SK-N-DZ (cell line): Measurements from ENCODE around the gene MTHFSD.

Experiments
- DNase-seq: peaks from one replicate; pipeline ENCODE4 v3.0.0-alpha.2; 2015; ENCODE audit warnings: low spot score

Gene MTHFSD

GRCh38 chr16:86530251-86531190, 24.5 kb downstream of the MTHFSD start:
- DNase-seq = no peak

- no peak for DNase-seq
Measured at GRCh38 chr16:86529160-86529559, 25.9 kb downstream of the MTHFSD start.

- no peak for DNase-seq
Measured at GRCh38 chr16:86528061-86528929, 26.7 kb downstream of the MTHFSD start.

GRCh38 chr16:86527366-86527765, 27.7 kb downstream of the MTHFSD start:
- no peak for DNase-seq

GRCh38 chr16:86525696-86526095, 29.3 kb downstream of the MTHFSD start:
- DNase-seq = no peak

GRCh38 chr16:86524029-86524428, 31.0 kb downstream of the MTHFSD start:
- DNase-seq = no peak

GRCh38 chr16:86523166-86523740, 31.8 kb downstream of the MTHFSD start:
- no peak for DNase-seq

GRCh38 chr16:86522634-86523033, 32.4 kb downstream of the MTHFSD start:
- DNase-seq = no peak

GRCh38 chr16:86521236-86522197, 33.5 kb downstream of the MTHFSD start:
- DNase-seq = peak; percentile 23

GRCh38 chr16:86520317-86521210, 34.5 kb downstream of the MTHFSD start:
- DNase-seq = no peak

GRCh38 chr16:86519649-86520316, 35.3 kb downstream of the MTHFSD start:
- DNase-seq = peak; percentile 57

GRCh38 chr16:86519007-86519648, 35.9 kb downstream of the MTHFSD start:
- no peak for DNase-seq

GRCh38 chr16:86517652-86518258, 37.3 kb downstream of the MTHFSD start:
- peak; percentile 58 for DNase-seq

- no peak for DNase-seq
Measured at GRCh38 chr16:86517033-86517432, 38.0 kb downstream of the MTHFSD start.

- no peak for DNase-seq
Measured at GRCh38 chr16:86516623-86517003, 38.4 kb downstream of the MTHFSD start.

- no peak for DNase-seq
Measured at GRCh38 chr16:86515777-86516622, 39.0 kb downstream of the MTHFSD start.

- no peak for DNase-seq
Measured at GRCh38 chr16:86515413-86515776, 39.6 kb downstream of the MTHFSD start.
